ENCODE measurements around the gene CCDC187. TPM values are rescaled to one million over a fixed set of nuclear protein-coding genes. Genes with fewer than 3 reads are reported as not detected.

Gene CCDC187
- total RNA-seq, 4 donors from 2014 or later, result 0.20 TPM; not detected in 3

- TF ChIP-seq EP300 (IDR thresholded peaks at IDR 0.05) (no peak), CTCF (IDR thresholded peaks at IDR 0.05) (peak; percentile 73 to 96 (median 93))
- 46 to 55% methylated on average over 28 to 31 of the region's 32 CpGs for WGBS, 2 donors
- Histone ChIP-seq H3K27ac (peak overlapping the region in 3 of 4 donors; percentile 46 to 93 (median 91)), H3K4me3 (no peak overlapping the region), H3K27me3 (no peaks in the 10 kb centered on the region), H3K36me3 (peaks cover 0 to 64% (median 0%) of the 10 kb centered on the region in 3 donors), H3K4me1 (peaks cover 0 to 71% (median 33%) of the 10 kb centered on the region in 4 donors), H3K9me3 (no peaks in the 10 kb centered on the region)
- DNase-seq (ENCODE audit: low spot score in 2 of 2), result peak; percentile 48 to 53
These were observed 35.5 kb upstream of the CCDC187 start for GRCh38 chr9:136339173-136339957.

- DNase-seq (ENCODE audit: low spot score in 2 of 2), result no peak
- WGBS, 2 donors, result 89 to 91% methylated on average over 3 to 18 of the region's 25 CpGs
- Histone ChIP-seq H3K4me1 (peaks cover 0 to 66% (median 33%) of the 10 kb centered on the region in 4 donors), H3K4me3 (no peak overlapping the region), H3K36me3 (peaks cover 0 to 69% (median 0%) of the 10 kb centered on the region in 3 donors), H3K27ac (peak overlapping the region in 2 of 4 donors; percentile 91 to 93), H3K9me3 (no peaks in the 10 kb centered on the region), H3K27me3 (no peaks in the 10 kb centered on the region)
- TF ChIP-seq EP300 (IDR thresholded peaks at IDR 0.05) (no peak), CTCF (IDR thresholded peaks at IDR 0.05) (no peak), POLR2A (IDR thresholded peaks at IDR 0.05) (no peak)
These were observed 34.6 kb upstream of the CCDC187 start for GRCh38 chr9:136338511-136338910.

GRCh38 chr9:136337416-136338395, 33.8 kb upstream of the CCDC187 start:
- no peaks in the 10 kb centered on the region for H3K9me3 ChIP-seq
- 75 to 76% methylated on average over 20 to 23 of the region's 43 CpGs for WGBS, 2 donors
- peaks cover 0 to 75% (median 0%) of the 10 kb centered on the region in 3 donors for H3K36me3 ChIP-seq
- no peaks in the 10 kb centered on the region for H3K27me3 ChIP-seq
- TF ChIP-seq EP300 (IDR thresholded peaks at IDR 0.05) (no peak), POLR2A (IDR thresholded peaks at IDR 0.05) (no peak), CTCF (IDR thresholded peaks at IDR 0.05) (no peak)
- no peak for DNase-seq (ENCODE audit: low spot score in 2 of 2)
- H3K4me1 ChIP-seq, result peaks cover 0 to 58% (median 31%) of the 10 kb centered on the region in 4 donors
- H3K4me3 ChIP-seq, result no peak overlapping the region
- H3K27ac ChIP-seq, result peak overlapping the region in 1 of 4 donors; percentile 93

GRCh38 chr9:136336881-136337280, 33.0 kb upstream of the CCDC187 start:
- WGBS, 2 donors, result 91% methylated on average over 12 of the region's 23 CpGs; no CpG with 5 or more reads in 1 of the 2 donors
- no peaks in the 10 kb centered on the region for H3K9me3 ChIP-seq
- H3K27me3 ChIP-seq, result no peaks in the 10 kb centered on the region
- peaks cover 0 to 54% (median 29%) of the 10 kb centered on the region in 4 donors for H3K4me1 ChIP-seq
- peak overlapping the region in 2 of 4 donors; percentile 62 to 80 for H3K27ac ChIP-seq
- no peak overlapping the region for H3K4me3 ChIP-seq
- DNase-seq (ENCODE audit: low spot score in 2 of 2), result no peak
- H3K36me3 ChIP-seq, result peaks cover 0 to 81% (median 0%) of the 10 kb centered on the region in 3 donors
- no peak for TF ChIP-seq CTCF (IDR thresholded peaks at IDR 0.05)
- TF ChIP-seq EP300 (IDR thresholded peaks at IDR 0.05), result no peak
- TF ChIP-seq POLR2A (IDR thresholded peaks at IDR 0.05), result no peak

All from tibial nerve (tissue), 4 donors.